Large intestine (tissue), 3 donors: Measurements from ENCODE around the gene TMEM131L. TPM values are rescaled to one million over a fixed set of nuclear protein-coding genes. Genes with fewer than 3 reads are reported as not detected.

Experiments used
- DNase-seq, 2 donors: peaks; one replicate each; pipeline versions ENCODE4 v3.0.0 to v3.0.0-alpha.2; 2013
- H3K27ac ChIP-seq: one replicate; pipeline ENCODE4 v1.5.1; 2013; ENCODE audit warnings: low read length
- H3K27me3 ChIP-seq: 2 replicates; pipeline ENCODE4 v1.6.1; 2013; ENCODE audit warnings: low read length; ENCODE audit not compliant: control insufficient read depth, insufficient read depth
- H3K36me3 ChIP-seq: 2 replicates; pipeline ENCODE4 v1.6.1; 2013; ENCODE audit warnings: low read length; ENCODE audit not compliant: control insufficient read depth, insufficient read depth
- H3K4me1 ChIP-seq: one replicate; pipeline ENCODE4 v1.6.1; 2013; ENCODE audit warnings: low read length; ENCODE audit not compliant: control insufficient read depth, insufficient read depth
- H3K4me3 ChIP-seq: one replicate; pipeline ENCODE4 v1.5.1; 2013; ENCODE audit warnings: low read length
- H3K9me3 ChIP-seq: one replicate; pipeline ENCODE4 v1.6.1; 2013; ENCODE audit warnings: mild to moderate bottlenecking, low read depth, low read length, moderate library complexity; ENCODE audit not compliant: control insufficient read depth
- WGBS: methylation state at CpG from one replicate; pipeline ENCODE4 v1.1.5; 2013; ENCODE audit warnings: low lambda C conversion rate; ENCODE audit not compliant: insufficient coverage; 5-methylcytosine and 5-hydroxymethylcytosine counted together
- polyA plus RNA-seq: library from polyadenylated mRNA; unstranded; fragments of 120-200 nt; gene quantifications from one replicate; pipeline ENCODE4 v1.2.1, GENCODE V29; 2013

TMEM131L gene
- polyA plus RNA-seq, 1 donor: 10.8 TPM

- H3K27me3 ChIP-seq: no peaks in the 10 kb centered on the region
- H3K27ac ChIP-seq: no peak overlapping the region
- no peaks in the 10 kb centered on the region for H3K9me3 ChIP-seq
- DNase-seq: no peak
- no peaks in the 10 kb centered on the region for H3K4me1 ChIP-seq
- no peak overlapping the region for H3K4me3 ChIP-seq
- H3K36me3 ChIP-seq: no peaks in the 10 kb centered on the region
- WGBS: no CpG with 5 or more reads among the region's 24 CpGs
Observed at GRCh38 chr4:153488006-153488891, 22.1 kb downstream of the TMEM131L start.

GRCh38 chr4:153489856-153490558 lies 23.8 kb downstream of the TMEM131L start:
- Histone ChIP-seq H3K27me3 (no peaks in the 10 kb centered on the region), H3K4me3 (no peak overlapping the region), H3K27ac (no peak overlapping the region), H3K9me3 (no peaks in the 10 kb centered on the region), H3K36me3 (no peaks in the 10 kb centered on the region), H3K4me1 (no peaks in the 10 kb centered on the region)
- WGBS: 100% methylated on average over 1 of the region's 7 CpGs
- DNase-seq: no peak

- DNase-seq: no peak
- Histone ChIP-seq H3K4me3 (no peak overlapping the region), H3K27ac (no peak overlapping the region), H3K27me3 (no peaks in the 10 kb centered on the region), H3K4me1 (no peaks in the 10 kb centered on the region), H3K36me3 (no peaks in the 10 kb centered on the region), H3K9me3 (no peaks in the 10 kb centered on the region)
- WGBS: 83% methylated on average over 2 of the region's 8 CpGs
Observed at GRCh38 chr4:153490985-153491483, 24.9 kb downstream of the TMEM131L start.

- Histone ChIP-seq H3K36me3 (no peaks in the 10 kb centered on the region), H3K9me3 (no peaks in the 10 kb centered on the region), H3K27me3 (no peaks in the 10 kb centered on the region), H3K4me3 (no peak overlapping the region), H3K27ac (no peak overlapping the region), H3K4me1 (no peaks in the 10 kb centered on the region)
- 100% methylated on average over 1 of the region's 10 CpGs for WGBS
- no peak for DNase-seq
Observed at GRCh38 chr4:153494562-153494961, 28.4 kb downstream of the TMEM131L start.

GRCh38 chr4:153495480-153496193 lies 29.5 kb downstream of the TMEM131L start:
- Histone ChIP-seq H3K27ac (no peak overlapping the region), H3K27me3 (no peaks in the 10 kb centered on the region), H3K9me3 (no peaks in the 10 kb centered on the region), H3K4me3 (no peak overlapping the region), H3K36me3 (no peaks in the 10 kb centered on the region), H3K4me1 (no peaks in the 10 kb centered on the region)
- no peak for DNase-seq
- WGBS: 100% methylated on average over 2 of the region's 9 CpGs

- H3K27ac ChIP-seq: no peak overlapping the region
- H3K27me3 ChIP-seq: no peaks in the 10 kb centered on the region
- no peaks in the 10 kb centered on the region for H3K36me3 ChIP-seq
- H3K4me3 ChIP-seq: no peak overlapping the region
- peak; percentile 49 to 53 for DNase-seq
- no CpG with 5 or more reads among the region's 4 CpGs for WGBS
- H3K4me1 ChIP-seq: no peaks in the 10 kb centered on the region
- H3K9me3 ChIP-seq: no peaks in the 10 kb centered on the region
Observed at GRCh38 chr4:153497091-153497531, 31.0 kb downstream of the TMEM131L start.

GRCh38 chr4:153497988-153498967 lies 32.1 kb downstream of the TMEM131L start:
- no CpG with 5 or more reads among the region's 9 CpGs for WGBS

GRCh38 chr4:153499005-153499404 lies 32.8 kb downstream of the TMEM131L start:
- no peak overlapping the region for H3K27ac ChIP-seq
- no peaks in the 10 kb centered on the region for H3K36me3 ChIP-seq
- no peak overlapping the region for H3K4me3 ChIP-seq
- no peak for DNase-seq
- H3K27me3 ChIP-seq: no peaks in the 10 kb centered on the region
- H3K9me3 ChIP-seq: no peaks in the 10 kb centered on the region
- H3K4me1 ChIP-seq: no peaks in the 10 kb centered on the region
- 100% methylated on average over 1 of the region's 11 CpGs for WGBS

More at GRCh38 chr4:153497988-153498967, 32.1 kb downstream of the TMEM131L start:
- no peak for DNase-seq
- Histone ChIP-seq H3K9me3 (no peaks in the 10 kb centered on the region), H3K27me3 (no peaks in the 10 kb centered on the region), H3K4me1 (no peaks in the 10 kb centered on the region), H3K36me3 (no peaks in the 10 kb centered on the region), H3K27ac (no peak overlapping the region), H3K4me3 (no peak overlapping the region)

- H3K27ac ChIP-seq: no peak overlapping the region
- no peaks in the 10 kb centered on the region for H3K27me3 ChIP-seq
- no peak for DNase-seq
- H3K36me3 ChIP-seq: no peaks in the 10 kb centered on the region
- H3K4me3 ChIP-seq: no peak overlapping the region
- no peaks in the 10 kb centered on the region for H3K4me1 ChIP-seq
- no CpG with 5 or more reads among the region's 1 CpG for whole genome bisulfite sequencing
- no peaks in the 10 kb centered on the region for H3K9me3 ChIP-seq
Observed at GRCh38 chr4:153501578-153501977, 35.4 kb downstream of the TMEM131L start.
